ENCODE measurements around the gene SMARCB1. TPM values are rescaled to one million over a fixed set of nuclear protein-coding genes. Genes with fewer than 3 reads are reported as not detected.

The SMARCB1 gene
- polyA plus RNA-seq, 4 donors: 29.3 to 87.6 (median 55.2) TPM

Other genes starting within 250 kb of the SMARCB1 start
- 1 to 10 TPM in 1 of 4 donors, not detected in 3; 1.3 TPM for gene IGLL1, start 206.7 kb upstream of the SMARCB1 start, polyA plus RNA-seq
- 1 to 10 TPM in 2 of 4 donors, under 1 TPM in 2; 0.30 to 1.8 (median 0.97) TPM for gene DRICH1, start 154.6 kb upstream of the SMARCB1 start, polyA plus RNA-seq
- 1 to 10 TPM in 2 of 4 donors, under 1 TPM in 2; 0.60 to 3.8 (median 0.91) TPM for gene RGL4, start 96.0 kb upstream of the SMARCB1 start, polyA plus RNA-seq
- 1 to 10 TPM in 1 of 4 donors, under 1 TPM in 2, not detected in 1; 0.27 to 3.7 (median 0.98) TPM for gene ZNF70, start 35.9 kb upstream of the SMARCB1 start, polyA plus RNA-seq
- 1 to 10 TPM in 1 of 4 donors, under 1 TPM in 1, not detected in 2; 0.95 to 6.2 TPM for gene VPREB3, start 32.5 kb upstream of the SMARCB1 start, polyA plus RNA-seq
- gene C22orf15, start 24.0 kb upstream of the SMARCB1 start, polyA plus RNA-seq: under 1 TPM in 2 of 4 donors, not detected in 2; 0.07 to 0.16 TPM
- 100 to 1,000 TPM in 3 of 4 donors, 10 to 100 TPM in 1; 53.5 to 544 (median 282) TPM for gene CHCHD10, start 19.0 kb upstream of the SMARCB1 start, polyA plus RNA-seq
- 10 to 100 TPM in 1 of 4 donors, 1 to 10 TPM in 2, not detected in 1; 1.1 to 16.8 (median 1.7) TPM for gene MMP11, start 14.1 kb upstream of the SMARCB1 start, polyA plus RNA-seq
- 10 to 100 TPM in 2 of 4 donors, 1 to 10 TPM in 2; 2.0 to 33.0 (median 14.1) TPM for gene DERL3, start 52.0 kb downstream of the SMARCB1 start, polyA plus RNA-seq
- gene SLC2A11, start 70.9 kb downstream of the SMARCB1 start, polyA plus RNA-seq: 10 to 100 TPM in 1 of 4 donors, 1 to 10 TPM in 3; 3.6 to 17.8 (median 6.0) TPM
- 100 to 1,000 TPM; 335 to 743 (median 449) TPM for gene MIF, start 107.4 kb downstream of the SMARCB1 start, polyA plus RNA-seq
- gene GSTT2B, start 174.2 kb downstream of the SMARCB1 start, polyA plus RNA-seq: 1 to 10 TPM in 3 of 4 donors, not detected in 1; 1.1 to 6.7 (median 2.1) TPM
- gene DDTL, start 179.9 kb downstream of the SMARCB1 start, polyA plus RNA-seq: 10 to 100 TPM in 2 of 4 donors, 1 to 10 TPM in 2; 1.4 to 10.9 (median 7.7) TPM
- gene DDT, start 187.5 kb downstream of the SMARCB1 start, polyA plus RNA-seq: 100 to 1,000 TPM; 144 to 876 (median 451) TPM
- gene GSTT2, start 193.2 kb downstream of the SMARCB1 start, polyA plus RNA-seq: 1 to 10 TPM in 1 of 4 donors, under 1 TPM in 2, not detected in 1; 0.19 to 1.4 (median 0.81) TPM
- not detected for gene GSTT4, start 218.5 kb downstream of the SMARCB1 start, polyA plus RNA-seq
- 10 to 100 TPM; 19.7 to 45.7 (median 32.2) TPM for gene CABIN1, start 224.3 kb downstream of the SMARCB1 start, polyA plus RNA-seq